Superior temporal gyrus (tissue), 1 donor: Measurements from ENCODE around the gene AMDHD2.
"Not testable (repeated sequence)": the region's sequence is repeated elsewhere in the genome, so short reads cannot be mapped to it uniquely, and the experiment has no call there.

Source experiments
- DNase-seq: peaks from one replicate; pipeline ENCODE4 v3.0.0-alpha.2; 2016; ENCODE audit errors: extremely low spot score

AMDHD2 gene

GRCh38 chr16:2532494-2533141, 12.4 kb downstream of the AMDHD2 start:
- DNase-seq: peak; percentile 51

DNA sequence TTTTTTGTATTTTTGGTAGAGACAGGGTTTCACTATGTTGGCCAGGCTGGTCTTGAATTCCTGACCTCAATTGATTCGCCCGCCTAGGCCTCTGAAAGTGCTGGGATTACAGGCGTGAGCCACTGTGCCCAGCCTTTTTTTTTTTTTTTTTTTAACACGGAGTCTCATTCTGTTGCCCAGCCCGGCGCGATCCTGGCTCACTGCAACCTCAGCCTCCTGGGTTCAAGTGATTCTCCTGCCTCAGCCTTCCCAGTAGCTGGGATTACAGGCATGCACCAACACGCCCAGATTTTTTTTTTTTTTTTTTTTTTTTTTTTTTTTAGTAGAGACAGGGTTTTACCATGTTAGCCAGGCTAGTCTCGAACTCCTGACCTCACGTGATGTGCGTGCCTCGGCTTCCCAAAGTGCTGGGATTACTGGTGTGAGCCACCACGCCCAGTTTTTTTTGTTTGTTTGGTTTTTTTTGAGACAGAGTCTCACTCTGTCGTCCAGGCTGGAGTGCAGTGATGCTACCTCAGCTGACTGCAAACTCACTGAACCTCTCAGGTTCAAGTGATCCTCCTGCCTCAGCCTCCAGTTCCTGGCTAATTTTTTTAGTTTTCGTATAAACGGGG, 13.1 kb downstream of the AMDHD2 start:
- not testable (repeated sequence) for DNase-seq

DNA sequence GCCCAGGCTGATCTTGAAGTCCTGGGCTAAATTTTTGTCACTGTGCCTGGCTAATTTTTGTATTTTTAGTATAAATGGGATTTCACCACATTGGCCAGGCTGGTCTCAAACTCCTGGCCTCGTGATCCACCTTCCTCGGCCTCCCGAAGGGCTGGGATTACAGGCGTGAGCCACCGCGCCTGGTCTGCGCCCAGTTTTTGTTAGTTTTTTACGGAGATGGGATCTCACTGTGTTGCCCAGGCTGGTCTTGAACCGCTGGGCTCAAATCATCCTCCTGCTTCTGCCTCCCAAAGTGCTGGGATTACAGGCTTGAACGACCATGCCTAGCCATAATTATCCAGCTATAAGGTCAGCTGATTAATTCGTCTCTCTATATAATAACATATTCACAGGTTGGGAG, 13.7 kb downstream of the AMDHD2 start:
- no peak for DNase-seq

GRCh38 chr16:2534335-2534734, 14.2 kb downstream of the AMDHD2 start:
- DNase-seq: not testable (repeated sequence)

DNA sequence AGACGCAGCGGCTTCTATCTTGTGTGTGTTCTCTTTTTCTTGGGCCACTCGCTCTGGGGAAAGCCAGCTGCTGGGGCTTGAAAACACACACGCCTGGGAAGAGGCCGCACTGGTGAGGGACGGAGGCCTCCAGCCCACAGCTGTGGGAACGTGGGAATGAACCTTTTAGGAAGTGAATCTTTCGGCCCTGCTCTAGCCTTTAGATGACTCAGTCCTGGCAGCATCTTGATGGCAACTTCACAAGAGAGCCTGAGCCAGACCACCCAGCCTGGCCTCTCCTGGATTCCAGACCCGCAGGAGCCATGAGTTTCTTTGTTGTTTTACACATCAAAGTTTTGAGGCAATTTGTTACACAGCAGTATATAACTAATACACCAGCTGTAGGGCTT, 15.4 kb downstream of the AMDHD2 start:
- no peak for DNase-seq

DNA sequence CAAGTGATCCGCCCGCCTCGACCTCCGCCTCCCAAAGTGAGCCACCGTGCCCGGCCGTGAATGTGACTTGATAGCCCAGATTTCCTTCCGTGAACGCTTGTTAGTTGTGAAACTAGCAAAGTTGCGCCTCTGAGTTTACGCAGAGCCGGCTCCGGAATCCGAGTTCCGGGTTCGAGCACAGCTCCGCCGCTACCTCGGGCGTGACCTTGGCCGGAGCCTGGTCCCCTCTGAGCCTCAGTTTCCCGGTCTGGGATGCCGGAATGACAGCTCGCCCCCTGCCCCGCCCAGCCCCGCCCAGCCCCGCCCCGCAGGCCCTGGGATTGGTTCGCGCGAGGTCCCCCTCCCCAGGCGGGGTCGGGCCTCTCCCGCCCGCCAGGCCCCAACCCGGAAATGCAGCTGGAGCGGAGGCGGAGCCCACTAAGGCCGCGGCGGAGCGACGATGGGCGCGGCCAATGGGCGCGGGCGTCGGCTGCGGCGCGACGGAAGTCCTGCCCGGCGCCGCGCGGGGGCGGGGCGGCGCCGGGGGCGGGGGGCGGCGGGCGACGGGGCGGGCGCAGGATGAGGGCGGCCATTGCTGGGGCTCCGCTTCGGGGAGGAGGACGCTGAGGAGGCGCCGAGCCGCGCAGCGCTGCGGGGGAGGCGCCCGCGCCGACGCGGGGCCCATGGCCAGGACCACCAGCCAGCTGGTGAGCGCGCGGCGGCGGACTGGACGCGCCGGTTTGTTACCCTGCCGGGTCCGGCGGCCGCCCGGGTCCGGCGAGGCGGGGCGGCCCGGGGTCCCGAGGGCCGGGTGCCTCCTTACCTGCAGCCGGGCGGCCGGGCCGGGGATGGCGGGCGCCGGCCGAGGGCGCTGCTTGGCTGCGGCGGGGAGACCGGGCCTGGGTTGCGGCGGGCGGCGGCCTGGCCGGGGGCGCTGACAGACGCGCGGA, 17.5 kb downstream of the AMDHD2 start, which contains the start of gene PDPK1:
PDPK1 (plus strand) TSS at position 571 of the 929 bp plus-strand sequence; CDS start at position 663, 92 bp downstream.
- peak; percentile 94 for DNase-seq

DNA sequence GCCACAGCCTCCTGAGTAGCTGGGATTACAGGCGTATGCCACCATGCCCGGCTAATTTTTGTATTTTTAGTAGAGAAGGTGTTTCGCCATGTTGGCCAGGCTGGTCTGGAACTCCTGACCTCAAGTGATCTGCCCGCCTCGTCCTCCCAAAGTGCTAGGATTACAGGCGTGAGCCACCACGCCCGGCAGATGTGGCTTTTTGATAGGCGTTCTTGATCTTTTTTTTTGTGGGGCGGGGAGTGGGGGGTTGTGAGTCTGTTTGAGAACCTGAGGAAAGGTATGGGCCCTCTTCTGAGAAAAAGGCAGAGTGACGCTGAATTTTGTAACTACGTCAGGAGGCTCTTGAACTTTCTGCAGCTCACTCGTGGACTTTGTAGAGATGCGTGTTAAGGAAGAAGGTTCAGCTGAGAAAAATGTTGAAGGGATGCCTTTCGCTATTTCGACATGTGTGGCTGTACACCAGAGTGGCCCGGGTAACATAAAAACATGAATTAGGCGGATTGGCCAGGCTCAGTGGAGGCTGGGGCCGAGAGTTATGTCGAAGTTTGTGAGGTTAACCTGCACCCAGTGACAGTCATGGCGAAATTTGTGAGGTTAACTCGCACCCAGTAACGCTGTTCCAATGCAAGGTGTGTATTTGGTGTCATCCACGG, 19.1 kb downstream of the AMDHD2 start:
- DNase-seq: not testable (repeated sequence)

DNA sequence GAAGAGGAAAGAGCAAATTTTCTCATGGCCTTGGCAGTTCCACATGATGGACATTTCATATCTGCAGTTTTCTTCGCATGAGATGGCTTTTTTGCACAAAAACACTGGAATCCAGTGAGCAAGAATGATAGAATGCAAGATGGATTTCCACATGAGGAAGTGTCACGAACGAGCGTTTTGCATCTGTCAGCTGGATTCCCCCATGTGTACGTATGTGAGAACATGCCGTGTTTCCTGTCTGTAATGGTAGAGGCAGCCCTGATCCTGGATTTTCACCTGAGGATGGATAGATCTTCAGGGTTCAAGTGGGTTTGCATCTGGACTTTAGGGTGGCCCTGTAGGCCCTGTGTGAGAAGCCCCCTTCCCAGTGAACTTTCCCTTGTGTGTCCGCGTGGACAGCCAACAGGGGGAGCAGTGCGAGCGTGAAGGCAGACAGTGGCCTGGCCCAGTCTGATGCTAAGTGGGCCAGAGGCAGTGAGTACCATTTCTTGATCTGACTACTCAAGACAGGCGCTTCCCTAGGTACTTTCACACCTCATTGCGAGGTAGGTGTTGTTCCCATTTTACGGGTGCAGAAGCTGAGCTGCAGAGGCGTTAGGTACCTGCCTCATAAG, 19.8 kb downstream of the AMDHD2 start:
- DNase-seq: not testable (repeated sequence)

GRCh38 chr16:2540912-2541311, 20.7 kb downstream of the AMDHD2 start:
- DNase-seq: not testable (repeated sequence)

DNA sequence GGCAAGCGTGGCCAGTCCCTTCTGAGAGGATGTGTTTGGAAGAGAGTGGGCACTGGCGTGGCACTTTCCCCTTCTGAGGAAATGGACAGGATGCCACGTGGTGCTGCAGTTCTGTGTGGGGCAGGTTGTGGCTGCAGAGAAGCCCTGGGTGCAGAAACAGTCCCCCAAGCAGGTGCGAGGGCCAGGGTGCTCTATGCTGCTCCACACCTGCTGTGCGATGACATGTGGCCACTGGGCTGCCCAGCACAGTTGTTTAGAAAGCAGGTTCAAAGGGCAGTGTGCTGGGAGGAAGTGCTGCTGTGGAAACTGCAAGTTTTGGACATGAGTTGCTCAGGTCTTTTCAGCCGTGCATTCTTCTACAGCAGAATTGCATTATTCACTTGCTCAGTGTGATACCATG, 21.2 kb downstream of the AMDHD2 start:
- not testable (repeated sequence) for DNase-seq

GRCh38 chr16:2543771-2544170, 23.6 kb downstream of the AMDHD2 start:
- DNase-seq: not testable (repeated sequence)

DNA sequence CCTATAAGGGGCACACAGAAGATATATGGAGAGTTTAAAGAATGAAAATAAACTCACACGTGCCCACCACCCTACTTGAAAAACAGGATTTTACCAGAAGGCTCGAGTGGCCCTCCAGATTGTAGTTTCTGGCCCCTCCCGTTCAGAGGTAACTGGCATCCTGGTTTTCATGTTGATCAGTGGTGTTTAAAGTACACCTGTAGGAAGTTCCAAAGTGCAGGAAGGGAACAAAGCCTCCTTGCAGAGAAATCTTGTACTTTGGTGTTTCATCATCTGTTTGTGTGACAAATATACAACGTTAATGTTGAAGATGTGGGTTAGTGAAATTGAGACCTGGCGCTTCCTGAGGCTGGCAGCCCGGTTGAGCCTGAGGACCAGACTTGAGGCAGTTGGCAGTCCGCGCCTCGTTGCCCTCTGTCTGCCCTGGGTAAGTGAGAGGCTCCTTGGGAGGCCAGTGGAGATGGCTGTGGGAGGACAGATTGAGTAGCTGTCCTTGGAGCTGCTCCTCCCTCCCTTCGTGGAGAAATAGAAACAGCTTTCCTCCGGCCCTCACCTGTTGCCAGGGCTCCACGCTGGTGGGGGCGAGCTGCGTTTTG, 30.2 kb downstream of the AMDHD2 start:
- not testable (repeated sequence) for DNase-seq

DNA sequence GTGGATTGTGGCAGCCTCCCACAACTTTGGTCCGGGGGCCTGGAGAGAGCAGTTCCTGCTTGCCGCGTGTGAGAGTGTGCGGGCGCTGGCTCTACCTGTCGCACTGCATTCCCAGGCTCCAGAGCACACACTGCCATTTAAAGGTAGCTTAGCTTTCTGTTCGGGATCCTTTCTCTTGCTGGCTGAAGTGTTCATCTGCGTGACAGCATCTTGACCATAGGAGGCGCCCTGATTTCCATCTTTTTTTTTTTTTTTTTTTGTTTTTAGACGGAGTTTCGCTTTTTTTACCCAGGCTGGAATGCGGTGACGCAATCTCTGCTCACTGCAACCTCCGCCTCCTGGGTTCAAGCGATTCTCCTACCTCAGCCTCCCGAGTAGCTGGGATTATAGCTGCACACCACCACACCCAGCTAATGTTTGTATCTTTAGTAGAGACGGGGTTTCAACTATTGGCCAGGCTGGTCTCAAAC, 31.3 kb downstream of the AMDHD2 start:
- DNase-seq: not testable (repeated sequence)

DNA sequence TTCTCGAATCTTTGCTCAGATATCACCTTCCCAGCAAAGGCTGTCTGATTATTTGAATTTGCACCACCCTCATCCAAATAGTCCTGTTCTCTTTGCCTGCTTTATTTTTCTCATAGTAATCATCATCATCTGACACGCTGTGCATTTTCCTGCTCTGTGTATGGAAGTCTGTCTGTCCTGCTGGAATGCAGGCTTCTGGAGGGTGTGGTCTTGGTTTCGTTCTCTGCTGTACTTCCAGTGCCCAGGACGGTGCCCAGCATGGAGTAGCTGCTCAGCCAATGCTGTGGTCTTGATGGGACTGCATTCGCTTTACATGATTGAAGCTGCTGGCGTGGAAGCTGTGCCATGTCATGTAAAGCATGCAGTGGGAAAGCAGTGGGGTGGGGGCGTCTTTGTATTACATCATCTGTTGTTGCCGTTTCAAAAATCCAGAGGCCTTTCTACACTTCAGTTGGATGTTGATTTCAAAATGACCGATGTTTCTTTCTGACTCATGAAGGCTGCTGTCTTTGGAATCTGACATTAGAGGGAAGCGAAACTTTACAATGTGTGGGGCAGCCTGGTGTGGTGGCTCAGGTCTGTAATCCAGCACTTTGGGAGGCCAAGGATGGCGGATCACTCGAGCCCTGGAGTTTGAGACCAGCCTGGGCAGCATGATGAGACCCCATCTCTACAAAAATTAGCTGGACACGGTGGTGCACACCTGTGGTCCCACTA, 34.7 kb downstream of the AMDHD2 start:
- DNase-seq: not testable (repeated sequence)

DNA sequence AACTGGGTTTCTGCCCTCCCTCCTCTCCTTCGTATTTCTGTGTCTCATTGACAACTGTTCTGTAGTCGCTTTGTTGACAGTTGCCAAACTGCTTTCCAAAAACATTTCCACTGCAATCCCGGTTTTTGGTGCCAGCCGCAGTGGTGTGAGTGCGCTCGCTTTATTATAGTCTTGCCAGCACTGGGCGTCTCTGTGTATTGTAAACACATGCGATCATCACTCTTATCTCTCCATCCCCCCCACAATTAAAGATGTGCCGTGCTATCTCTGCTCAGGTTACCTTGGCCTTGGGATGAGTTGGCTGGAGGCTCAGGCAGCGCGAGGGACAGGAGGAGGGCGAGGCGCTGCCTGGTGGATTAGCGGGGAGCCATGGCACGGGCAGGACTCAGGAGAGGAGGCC, 37.0 kb downstream of the AMDHD2 start:
- DNase-seq: not testable (repeated sequence)

DNA sequence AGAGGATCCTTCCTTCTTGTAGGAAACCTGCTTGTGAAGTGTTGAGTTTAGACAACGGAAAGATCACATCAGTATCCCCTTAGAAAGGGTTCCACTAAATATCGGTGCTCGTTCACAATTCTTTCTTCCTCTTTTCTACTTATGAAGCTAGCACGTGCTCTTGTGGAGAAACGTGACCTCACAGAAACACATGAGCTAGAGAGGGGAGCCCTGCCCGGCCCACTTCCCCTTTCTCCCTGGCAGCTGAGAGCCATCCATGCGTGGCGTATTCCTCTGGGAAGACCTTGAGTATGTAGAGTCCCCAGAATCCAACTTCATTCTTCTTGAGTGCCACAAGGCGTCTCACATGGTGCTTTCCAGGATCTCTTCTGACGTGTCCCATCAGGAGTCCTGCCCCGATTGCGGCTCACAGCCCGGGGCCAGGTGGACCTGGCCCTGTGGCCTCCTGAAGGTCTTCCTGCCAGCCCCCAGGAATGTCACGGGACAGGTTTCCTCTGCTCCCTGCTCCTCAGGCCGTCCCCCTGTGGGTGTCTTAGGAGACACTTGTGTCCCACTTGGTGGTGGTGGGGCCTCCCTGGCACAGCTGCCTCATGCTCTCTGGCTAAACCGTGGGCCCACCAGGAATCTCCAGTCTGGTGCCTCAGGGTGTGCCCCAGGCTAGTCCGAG, 40.1 kb downstream of the AMDHD2 start:
- not testable (repeated sequence) for DNase-seq

DNA sequence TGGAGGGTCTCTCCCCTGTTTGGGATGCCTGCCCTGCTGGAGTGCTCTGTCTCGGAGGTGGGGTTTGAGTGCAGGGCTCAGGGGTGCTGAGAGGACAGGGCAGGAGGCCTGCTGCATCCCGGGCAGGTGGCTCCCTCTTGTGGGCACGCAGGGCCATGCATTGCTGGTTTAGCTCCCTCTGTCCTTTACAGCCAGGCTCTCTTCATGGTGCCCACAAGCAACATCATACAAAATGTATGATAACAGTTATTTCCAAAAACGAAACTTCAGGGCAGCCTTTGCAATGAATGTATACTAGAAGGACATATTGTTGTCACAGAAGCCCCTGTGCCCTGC, 40.6 kb downstream of the AMDHD2 start:
- not testable (repeated sequence) for DNase-seq

GRCh38 chr16:2567506-2567905, 47.3 kb downstream of the AMDHD2 start:
- not testable (repeated sequence) for DNase-seq

DNA sequence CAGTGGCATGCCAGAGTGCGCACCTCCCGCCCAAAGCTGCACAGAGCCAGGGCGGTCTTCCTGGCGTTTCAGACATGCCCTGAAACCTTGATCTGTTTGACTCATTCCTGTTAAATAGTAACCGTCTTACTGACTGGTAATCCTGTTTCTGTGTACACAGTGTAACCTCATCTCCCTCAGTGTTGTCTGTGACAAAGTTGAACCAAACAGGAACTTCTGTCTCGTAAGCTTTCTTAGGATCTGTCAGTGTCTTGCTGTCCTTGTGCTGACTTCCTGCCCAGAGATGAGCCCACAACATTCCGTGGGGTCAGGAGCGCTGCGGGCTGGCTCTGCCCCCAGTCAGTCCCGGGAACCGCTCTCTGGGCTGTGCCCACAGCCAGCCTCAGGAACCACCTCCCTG, 48.4 kb downstream of the AMDHD2 start:
- not testable (repeated sequence) for DNase-seq

DNA sequence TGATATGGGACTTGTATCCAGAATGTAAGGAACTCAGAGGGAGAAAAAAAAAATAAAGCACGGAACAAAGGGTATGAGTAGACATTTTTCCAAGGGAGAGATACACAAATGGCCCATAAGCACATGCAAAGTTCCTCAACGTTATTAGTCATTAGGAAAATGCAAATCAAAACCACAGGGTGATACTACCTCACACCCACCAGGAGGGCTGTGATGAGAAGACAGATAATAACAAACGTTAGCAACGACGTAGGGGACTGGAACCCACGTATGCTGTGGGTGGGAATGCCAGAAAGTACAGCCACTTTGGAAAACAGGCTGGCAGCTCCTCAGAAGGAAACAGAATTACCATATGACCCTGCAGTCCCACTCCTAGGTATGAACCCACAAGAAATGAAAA, 52.5 kb downstream of the AMDHD2 start:
- not testable (repeated sequence) for DNase-seq
